K562 (cell line): Measurements from ENCODE around the gene GNAI1.

ENCODE experiments used
- CCNT2 ChIP-seq: IDR thresholded peaks from 2 replicates; pipeline ENCODE4 v1.6.1; 2011; ENCODE audit warnings: borderline replicate concordance, low read depth, mild to moderate bottlenecking, moderate library complexity, mixed read lengths, low read length; ENCODE audit not compliant: insufficient read length; ENCODE audit errors: extremely low read depth
- CTCF ChIP-seq, 3 experiments: IDR thresholded peaks in 2 of 3; conservative IDR thresholded peaks in 1 of 3; 2 replicates each; pipeline ENCODE4 v1.5.1; 2011 to 2012; ENCODE audit warnings: low read length in 3 of 3, mild to moderate bottlenecking in 3 of 3, control low read depth in 2 of 3, improper control_type of control experiment in 1 of 3, inconsistent platforms in 1 of 3, low read depth in 1 of 3, mixed read lengths in 1 of 3, moderate library complexity in 1 of 3; ENCODE audit not compliant: insufficient read depth in 2 of 3

GRCh38 chr7:80136261-80137055 is 1.8 kb downstream of the GNAI1 start:
- TF ChIP-seq CTCF (IDR thresholded peaks at IDR 0.05 in 2 of 3, conservative IDR thresholded peaks at IDR 0.05 in 1 of 3; ENCODE audit: insufficient read depth in 2 of 3, low read depth in 1 of 3, low read length in 3 of 3) (no peak), CCNT2 (no peak)
